IPS DF 6.9 (cell line): ENCODE results near the gene CAPZA1.
A peak's percentile ranks its signal among the peaks of the same experiment; 100 is the strongest.

Experiments
- DNase-seq: peaks from one replicate; pipeline ENCODE4 v3.0.0-alpha.2; 2013; ENCODE audit warnings: low read depth, low spot score
- H3K27ac ChIP-seq: one replicate; pipeline ENCODE4 v1.5.1; 2013; ENCODE audit warnings: low read length, control low read depth
- H3K27me3 ChIP-seq: 2 replicates; pipeline ENCODE4 v1.6.1; 2013; ENCODE audit warnings: mild to moderate bottlenecking, low read length; ENCODE audit not compliant: control insufficient read depth, insufficient read depth
- H3K36me3 ChIP-seq: 2 replicates; pipeline ENCODE4 v1.6.1; 2013; ENCODE audit warnings: low read length; ENCODE audit not compliant: control insufficient read depth, insufficient read depth
- H3K4me1 ChIP-seq: 2 replicates; pipeline ENCODE4 v1.6.1; 2013; ENCODE audit warnings: low read length; ENCODE audit not compliant: control insufficient read depth, insufficient read depth
- H3K4me3 ChIP-seq: 2 replicates; pipeline ENCODE4 v1.5.1; 2013; ENCODE audit warnings: mild to moderate bottlenecking, low read length
- H3K9me3 ChIP-seq: 2 replicates; pipeline ENCODE4 v1.6.1; 2013; ENCODE audit warnings: low read length, inconsistent platforms; ENCODE audit not compliant: control insufficient read depth, insufficient read depth
- WGBS: extraction: QIAGEN DNeasy Blood & Tissue Kit; methylation state at CpG from one replicate; pipeline ENCODE4 v1.1.7; 2013; ENCODE audit warnings: mixed read lengths, missing lambda C conversion rate; ENCODE audit not compliant: insufficient read length, insufficient coverage; 5-methylcytosine and 5-hydroxymethylcytosine counted together

The CAPZA1 gene

GRCh38 chr1:112619518-112620376, at the start of gene CAPZA1:
TSS of gene CAPZA1 (plus strand) at chr1:112619832. CDS start at chr1:112619845, 13 bp downstream.
- H3K27me3 ChIP-seq: no peaks in the 10 kb centered on the region
- WGBS: no CpG with 5 or more reads among the region's 50 CpGs
- H3K4me3 ChIP-seq: peak within 1 kb of the TSS; percentile 100
- peak; percentile 63 for DNase-seq
- no peaks in the 10 kb centered on the region; the same call in 1 of the 2 replicates for H3K4me1 ChIP-seq
- no peaks in the 10 kb centered on the region for H3K9me3 ChIP-seq
- H3K27ac ChIP-seq: peak within 1 kb of the TSS; percentile 12
- no peaks in the 10 kb centered on the region; the same call in 1 of the 2 replicates for H3K36me3 ChIP-seq

- no peaks in the 10 kb centered on the region; the same call in 1 of the 2 replicates for H3K9me3 ChIP-seq
- DNase-seq: no peak
- no CpG with 5 or more reads among the region's 8 CpGs for WGBS
- no peaks in the 10 kb centered on the region for H3K36me3 ChIP-seq
- H3K4me1 ChIP-seq: no peaks in the 10 kb centered on the region
- H3K27me3 ChIP-seq: no peaks in the 10 kb centered on the region
- H3K27ac ChIP-seq: no peak overlapping the region
- H3K4me3 ChIP-seq: no peak overlapping the region
These were observed 44.4 kb upstream of the CAPZA1 start for GRCh38 chr1:112575154-112575804.

GRCh38 chr1:112576240-112576639, 43.4 kb upstream of the CAPZA1 start:
- Histone ChIP-seq H3K36me3 (no peaks in the 10 kb centered on the region), H3K4me1 (no peaks in the 10 kb centered on the region), H3K4me3 (no peak overlapping the region), H3K27me3 (no peaks in the 10 kb centered on the region), H3K27ac (no peak overlapping the region), H3K9me3 (no peaks in the 10 kb centered on the region; the same call in 1 of the 2 replicates)
- no peak for DNase-seq
- no CpG with 5 or more reads among the region's 3 CpGs for WGBS

DNA sequence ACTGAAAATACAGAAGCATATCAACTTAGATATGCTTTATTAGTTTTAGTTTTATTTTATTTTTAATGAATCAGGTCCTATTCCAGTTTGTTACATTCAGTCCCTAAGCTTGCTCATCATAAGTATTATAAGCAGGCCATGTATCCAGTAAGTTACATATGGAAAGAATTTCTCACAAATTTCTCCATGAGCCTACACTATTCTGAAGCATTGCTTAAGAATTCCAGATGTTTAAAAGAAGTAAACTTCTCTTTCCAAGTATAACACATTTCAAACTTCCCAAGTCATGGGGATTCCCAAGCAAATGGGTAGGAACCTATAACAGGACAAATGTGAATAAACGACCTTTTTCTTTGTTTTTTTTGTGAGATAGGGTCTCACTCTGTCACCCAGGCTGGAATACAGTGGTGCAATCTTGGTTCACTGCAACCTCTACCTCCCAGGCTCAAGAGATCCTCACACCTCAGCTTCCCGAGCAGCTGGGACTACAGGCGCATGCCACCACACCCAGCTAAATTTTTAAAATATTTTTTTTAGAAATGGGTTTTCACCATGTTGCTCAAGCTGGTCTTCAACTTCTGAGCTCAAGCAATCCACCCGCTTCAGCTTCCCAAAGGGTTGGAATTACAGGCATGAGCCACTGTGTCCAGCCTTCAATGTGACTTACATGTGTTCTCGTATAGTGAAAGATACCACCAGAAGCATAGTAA, 39.7 kb upstream of the CAPZA1 start:
- no CpG with 5 or more reads among the region's 5 CpGs for WGBS
- no peaks in the 10 kb centered on the region for H3K36me3 ChIP-seq
- H3K9me3 ChIP-seq: no peaks in the 10 kb centered on the region; the same call in 1 of the 2 replicates
- H3K27ac ChIP-seq: no peak overlapping the region
- no peaks in the 10 kb centered on the region for H3K4me1 ChIP-seq
- no peak for DNase-seq
- H3K4me3 ChIP-seq: no peak overlapping the region
- no peaks in the 10 kb centered on the region for H3K27me3 ChIP-seq

- DNase-seq: no peak
These were observed 37.9 kb upstream of the CAPZA1 start for GRCh38 chr1:112581586-112582192.

GRCh38 chr1:112583366-112583765, 36.3 kb upstream of the CAPZA1 start:
- Histone ChIP-seq H3K9me3 (no peaks in the 10 kb centered on the region), H3K27me3 (no peaks in the 10 kb centered on the region), H3K36me3 (no peaks in the 10 kb centered on the region), H3K4me1 (no peaks in the 10 kb centered on the region), H3K27ac (no peak overlapping the region), H3K4me3 (no peak overlapping the region)
- no peak for DNase-seq

More at GRCh38 chr1:112581586-112582192, 37.9 kb upstream of the CAPZA1 start:
- H3K36me3 ChIP-seq: no peaks in the 10 kb centered on the region
- H3K27me3 ChIP-seq: no peaks in the 10 kb centered on the region
- H3K4me1 ChIP-seq: no peaks in the 10 kb centered on the region
- H3K4me3 ChIP-seq: no peak overlapping the region
- no peaks in the 10 kb centered on the region for H3K9me3 ChIP-seq
- no peak overlapping the region for H3K27ac ChIP-seq

- H3K4me3 ChIP-seq: no peak overlapping the region
- no peaks in the 10 kb centered on the region for H3K27me3 ChIP-seq
- H3K36me3 ChIP-seq: peaks cover 3% of the 10 kb centered on the region; the same call in 1 of the 2 replicates
- no peak for DNase-seq
- no CpG with 5 or more reads among the region's 1 CpG for WGBS
- no peaks in the 10 kb centered on the region for H3K4me1 ChIP-seq
- no peak overlapping the region for H3K27ac ChIP-seq
- no peaks in the 10 kb centered on the region for H3K9me3 ChIP-seq
These were observed 29.9 kb upstream of the CAPZA1 start for GRCh38 chr1:112589766-112590165.

- Histone ChIP-seq H3K9me3 (no peaks in the 10 kb centered on the region), H3K27me3 (no peaks in the 10 kb centered on the region), H3K27ac (no peak overlapping the region), H3K4me3 (no peak overlapping the region), H3K4me1 (no peaks in the 10 kb centered on the region), H3K36me3 (peaks cover 3% of the 10 kb centered on the region; the same call in 1 of the 2 replicates)
- WGBS: no CpG with 5 or more reads among the region's 3 CpGs
- no peak for DNase-seq
These were observed 25.3 kb upstream of the CAPZA1 start for GRCh38 chr1:112594208-112594876.

GRCh38 chr1:112599477-112599876, 20.2 kb upstream of the CAPZA1 start:
- no CpG with 5 or more reads among the region's 4 CpGs for WGBS
- H3K36me3 ChIP-seq: no peaks in the 10 kb centered on the region; the same call in 1 of the 2 replicates
- no peak for DNase-seq

More at GRCh38 chr1:112599477-112599876, 20.2 kb upstream of the CAPZA1 start:
- H3K9me3 ChIP-seq: no peaks in the 10 kb centered on the region
- no peak overlapping the region for H3K4me3 ChIP-seq
- H3K4me1 ChIP-seq: no peaks in the 10 kb centered on the region
- H3K27me3 ChIP-seq: no peaks in the 10 kb centered on the region
- H3K27ac ChIP-seq: no peak overlapping the region
